HepG2 (cell line): ENCODE data around the gene CHRNB2. TPM values are rescaled to one million over a fixed set of nuclear protein-coding genes. Genes with fewer than 3 reads are reported as not detected.

Source experiments
- ATAC-seq: fragments of 200-7000 bp; cut with Tn5 transposase; 3 replicates; pipeline ENCODE4 v1.9.1; 2020; ENCODE audit warnings: mild to moderate bottlenecking, moderate library complexity
- BruUV-seq: library from RNA; stranded (reverse); fragments of 400-500 nt; replicated peaks from 2 replicates; lab custom pipeline; 2021; lab: Mats Ljungman, UMichigan
- CTCF ChIA-PET: fragments of 300-600 bp; formaldehyde crosslinking; extraction: SDS; loops from one replicate; lab custom pipeline; 2021; ENCODE audit warnings: low total read pairs, inconsistent platforms, low intra/inter-chr PET ratio; lab: Yijun Ruan, JAX
- POLR2A ChIA-PET: fragments of 350-600 bp; sonication (Branson Sonifier 250); formaldehyde crosslinking; loops from one replicate; lab custom pipeline; 2020; ENCODE audit warnings: antibody characterized with exemption, inconsistent platforms; lab: Yijun Ruan, JAX
- DNase-seq: peaks from one replicate; pipeline ENCODE4 v3.0.0-alpha.2; 2015; ENCODE audit warnings: low spot score
- FAIRE-seq: peaks from 3 replicates; lab custom pipeline; 2011; peaks lifted over from hg19 to GRCh38; lab: Jason Lieb, UNC
- H2AFZ ChIP-seq: one replicate; pipeline ENCODE4 v1.6.1; 2011; ENCODE audit warnings: low read length, inconsistent platforms
- H3K27ac ChIP-seq: fragments of 300-600 bp; 3 replicates; pipeline ENCODE4 v1.8.0; 2011; ENCODE audit warnings: mixed run types, mild to moderate bottlenecking, mixed read lengths, low read length, inconsistent platforms; ENCODE audit not compliant: insufficient read depth; ENCODE audit errors: extremely low read length
- H3K27me3 ChIP-seq, 2 experiments: fragments of 200-600 bp in 1 of 2; 2 replicates in 1 of 2; 3 replicates in 1 of 2; pipeline versions ENCODE4 v1.6.0 to v1.8.0; 2011; ENCODE audit warnings: low read length in 2 of 2, mild to moderate bottlenecking in 2 of 2, moderate library complexity in 2 of 2, inconsistent platforms in 1 of 2; ENCODE audit not compliant: insufficient read depth in 2 of 2, control insufficient read depth in 1 of 2
- H3K36me3 ChIP-seq, 2 experiments: fragments of 200-600 bp in 1 of 2; replicated peaks in 1 of 2; 2 replicates in 1 of 2; 3 replicates in 1 of 2; pipeline versions ENCODE4 v1.5.1 to v1.8.0; 2011; ENCODE audit warnings: low read length in 2 of 2, inconsistent platforms in 1 of 2; ENCODE audit not compliant: insufficient read depth in 2 of 2, control insufficient read depth in 1 of 2
- H3K4me1 ChIP-seq: 2 replicates; pipeline ENCODE4 v1.5.1; 2012; ENCODE audit warnings: low read length, inconsistent platforms; ENCODE audit not compliant: insufficient read depth
- H3K4me2 ChIP-seq: 2 replicates; pipeline ENCODE4 v1.6.0; 2011; ENCODE audit warnings: low read depth, low read length, inconsistent platforms
- H3K4me3 ChIP-seq, 3 experiments: fragments of 200-600 bp in 1 of 3; sonication (generic), shearing (Covaris generic) in 1 of 3; replicated peaks in 1 of 3; 2 replicates each; pipeline ENCODE4 v1.5.1; 2011 to 2016; ENCODE audit warnings: low read length in 3 of 3, inconsistent platforms in 2 of 3, low read depth in 2 of 3, mild to moderate bottlenecking in 2 of 3, control low read depth in 1 of 3, mixed read lengths in 1 of 3; ENCODE audit not compliant: insufficient read depth in 1 of 3
- H3K79me2 ChIP-seq: one replicate; pipeline ENCODE4 v1.6.1; 2011; ENCODE audit warnings: low read length, inconsistent platforms; ENCODE audit not compliant: insufficient read depth
- H3K9ac ChIP-seq: 2 replicates; pipeline ENCODE4 v1.6.0; 2011; ENCODE audit warnings: mild to moderate bottlenecking, low read depth, low read length, inconsistent platforms; ENCODE audit not compliant: insufficient read depth
- H3K9me3 ChIP-seq: 2 replicates; pipeline ENCODE4 v1.5.1; 2012; ENCODE audit warnings: mild to moderate bottlenecking, low read length
- H4K20me1 ChIP-seq: 2 replicates; pipeline ENCODE4 v1.6.0; 2011; ENCODE audit warnings: inconsistent platforms, mild to moderate bottlenecking, low read length, moderate library complexity; ENCODE audit not compliant: insufficient read depth
- FOSL1 ChIP-seq: sonication (generic); formaldehyde crosslinking; IDR thresholded peaks from 2 replicates; pipeline ENCODE4 v1.9.0; 2021; ENCODE audit warnings: missing genetic modification reagents, borderline replicate concordance
- HNF4G ChIP-seq, 2 experiments: sonication (generic) in 1 of 2; formaldehyde crosslinking in 1 of 2; IDR thresholded peaks; 2 replicates each; pipeline versions ENCODE4 v1.4.0 to v1.6.1; 2011 to 2020; ENCODE audit warnings: borderline replicate concordance in 2 of 2, low read depth in 2 of 2, mild to moderate bottlenecking in 2 of 2, low read length in 1 of 2, missing genetic modification reagents in 1 of 2, moderate library complexity in 1 of 2
- MZF1 ChIP-seq: sonication (generic); formaldehyde crosslinking; IDR thresholded peaks from 2 replicates; pipeline ENCODE4 v1.8.1; 2023; ENCODE audit warnings: mild to moderate bottlenecking, missing genetic modification reagents, borderline replicate concordance
- TRIM24 ChIP-seq: sonication (generic); formaldehyde crosslinking; IDR thresholded peaks from 2 replicates; pipeline ENCODE4 v1.8.0; 2022; ENCODE audit warnings: mild to moderate bottlenecking, missing genetic modification reagents
- ZNF383 ChIP-seq: sonication (generic); formaldehyde crosslinking; IDR thresholded peaks from 2 replicates; pipeline ENCODE4 v1.4.0; 2020; ENCODE audit warnings: missing genetic modification reagents, mild to moderate bottlenecking, borderline replicate concordance
- ZNF670 ChIP-seq: sonication (generic); formaldehyde crosslinking; IDR thresholded peaks from 2 replicates; pipeline ENCODE4 v1.8.0; 2022; ENCODE audit warnings: mild to moderate bottlenecking, missing genetic modification reagents, borderline replicate concordance
- ZNF747 ChIP-seq: sonication (generic); formaldehyde crosslinking; IDR thresholded peaks from 2 replicates; pipeline ENCODE4 v1.8.1; 2023; ENCODE audit warnings: missing genetic modification reagents, mild to moderate bottlenecking, borderline replicate concordance
- WGBS: methylation state at CpG from one replicate; pipeline ENCODE4 v1.1.6; 2017; ENCODE audit warnings: low lambda C conversion rate; 5-methylcytosine and 5-hydroxymethylcytosine counted together
- in situ Hi-C: cut with HindIII; loops from 2 replicates; pipeline ENCODE4 v1.10.0; 2017; ENCODE audit warnings: low pct_unique_long_range_greater_than_20kb; ENCODE audit not compliant: extremely low pct_ligation_motif_present
- intact Hi-C: fragments of 100-400 bp; cut with micrococcal nuclease; formaldehyde crosslinking; loops from one replicate; pipeline ENCODE4 v1.10.0; 2022; ENCODE audit not compliant: unreplicated experiment
- polyA plus RNA-seq, 8 experiments: library from polyadenylated mRNA; depleted of rRNA in 3 of 8; stranded (reverse) in 7 of 8; unstranded in 1 of 8; fragments of >200 nt; fragmentation: Illumina TruSeq in 4 of 8; extraction: Trizol in 4 of 8; gene quantifications; 2 replicates each; pipeline versions ENCODE4 v1.2.1 to v1.2.3, GENCODE V29; 2011 to 2016; ENCODE audit warnings: low read depth in 4 of 8, missing spikeins in 1 of 8, mixed read lengths in 1 of 8; ENCODE audit not compliant: insufficient read depth in 1 of 8
- total RNA-seq, 5 experiments: library from RNA; depleted of rRNA; stranded (reverse); fragments of >200 nt; fragmentation: Illumina TruSeq; extraction: Trizol; gene quantifications; 2 replicates each; pipeline ENCODE4 v1.2.3, GENCODE V29; 2016; ENCODE audit warnings: low read depth in 1 of 5
- TF ChIP-seq, protein P1 (sequence below): sonication (generic); formaldehyde crosslinking; IDR thresholded peaks from 2 replicates; pipeline ENCODE4 v1.4.0; 2020; ENCODE audit warnings: mild to moderate bottlenecking, missing genetic modification reagents

Gene CHRNB2
- total and polyA plus RNA-seq, 2 of the 13 experiments (the other 11 are each of a cell fraction or from before 2014, with no cell fraction given), result 0.03 to 0.07 TPM

DNA sequence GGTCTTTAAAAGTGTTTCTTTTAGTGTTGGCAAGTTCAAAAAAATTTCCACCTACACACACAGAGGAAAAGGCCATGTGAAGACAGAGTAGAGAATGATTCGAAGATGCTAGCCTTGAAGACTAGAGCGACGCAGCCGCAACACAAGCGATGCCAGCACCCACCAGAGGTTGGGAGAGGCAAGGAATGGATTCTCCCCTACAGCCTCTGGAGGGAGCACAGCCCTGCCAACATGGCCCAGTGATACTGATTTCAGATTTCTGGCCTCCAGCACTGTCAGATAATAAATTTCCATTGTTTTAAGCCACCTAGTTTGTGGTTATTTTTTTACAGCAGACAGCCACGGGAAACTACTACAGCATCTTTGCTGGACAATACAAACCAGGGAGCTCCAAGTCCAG is 47.3 kb downstream of the CHRNB2 start (continued):
- TF ChIP-seq HNF4G (IDR thresholded peaks at IDR 0.05; ENCODE audit: borderline replicate concordance, low read depth, low read length), result no peak
- TF ChIP-seq HNF4G (CRISPR knock-in tag; IDR thresholded peaks at IDR 0.05; ENCODE audit: borderline replicate concordance, low read depth), result no peak
- TF ChIP-seq, all 625 proteins: peak for 0

DNA sequence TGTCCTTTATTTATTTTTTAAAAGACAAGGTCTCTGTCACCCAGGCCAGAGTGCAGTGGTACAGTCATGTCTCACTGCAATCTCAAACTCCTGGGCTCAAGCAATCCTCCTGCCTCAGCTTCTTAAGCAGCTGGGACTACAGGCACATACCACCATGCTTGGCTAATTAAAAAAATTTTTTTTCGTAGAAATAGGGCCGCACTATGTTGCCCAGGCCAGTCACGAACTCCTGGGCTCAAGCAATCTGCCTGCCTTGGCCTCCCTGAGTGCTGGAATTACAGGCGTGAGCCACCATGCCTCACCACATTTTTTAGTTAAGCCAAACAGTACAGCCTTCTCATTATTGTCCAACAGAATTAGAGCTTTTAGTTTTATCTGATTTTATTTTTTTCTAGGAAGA is 47.8 kb downstream of the CHRNB2 start:
- H3K36me3 ChIP-seq, result peaks cover 2 to 3% of the 10 kb centered on the region in 2 experiments; a peak in 1 of 5 replicates
- POLR2A ChIA-PET, result no interaction called here
- H3K27me3 ChIP-seq, result no peaks in the 10 kb centered on the region
- no peaks in the 10 kb centered on the region for H3K9me3 ChIP-seq
- CTCF ChIA-PET, result no interaction called here
- FAIRE-seq, result no peak
- H2AFZ ChIP-seq, result no peak overlapping the region
- peak overlapping the region; percentile 26 for H3K27ac ChIP-seq
- H3K9ac ChIP-seq, result no peak overlapping the region
- H4K20me1 ChIP-seq, result peaks cover 41% of the 10 kb centered on the region
- no peak overlapping the region for H3K4me3 ChIP-seq
- no peak overlapping the region for H3K4me2 ChIP-seq
- no TSS peak for BruUV-seq
- WGBS, result 90% methylated on average over 4 of the region's 4 CpGs
- ATAC-seq, result no peak
- in situ Hi-C loops (no loop called here), intact Hi-C loops (no loop called here)
- no peak for DNase-seq
- TF ChIP-seq MZF1 (CRISPR knock-in tag) (no peak), FOSL1 (CRISPR knock-in tag) (no peak), ZNF747 (CRISPR knock-in tag) (no peak), ZNF670 (no peak), TRIM24 (CRISPR knock-in tag) (no peak), ZNF383 (CRISPR knock-in tag) (no peak)
- TF ChIP-seq, protein P1, sequence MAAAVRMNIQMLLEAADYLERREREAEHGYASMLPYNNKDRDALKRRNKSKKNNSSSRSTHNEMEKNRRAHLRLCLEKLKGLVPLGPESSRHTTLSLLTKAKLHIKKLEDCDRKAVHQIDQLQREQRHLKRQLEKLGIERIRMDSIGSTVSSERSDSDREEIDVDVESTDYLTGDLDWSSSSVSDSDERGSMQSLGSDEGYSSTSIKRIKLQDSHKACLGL (CRISPR knock-in tag), result no peak
- peaks cover 35% of the 10 kb centered on the region for H3K4me1 ChIP-seq
- H3K79me2 ChIP-seq, result peaks cover 86% of the 10 kb centered on the region
